Caco-2 (cell line): Measurements from ENCODE around the gene APOBEC3F. TPM values are rescaled to one million over a fixed set of nuclear protein-coding genes. Genes with fewer than 3 reads are reported as not detected.
A peak's percentile ranks its signal among the peaks of the same experiment; 100 is the strongest.
"Not testable (repeated sequence)": the region's sequence is repeated elsewhere in the genome, so short reads cannot be mapped to it uniquely, and the experiment has no call there.

Experiments
- BruUV-seq: library from RNA; stranded (reverse); fragments of 400-500 nt; replicated peaks from 2 replicates; lab custom pipeline; 2021; lab: Mats Ljungman, UMichigan
- CTCF ChIA-PET: fragments of 300-600 bp; sonication (Branson Sonifier 250); formaldehyde crosslinking; loops from one replicate; lab custom pipeline; 2022; ENCODE audit warnings: antibody characterized with exemption; lab: Charles Lee
- POLR2A ChIA-PET: fragments of 300-600 bp; sonication (Branson Sonifier 250); formaldehyde crosslinking; loops from one replicate; lab custom pipeline; 2022; ENCODE audit warnings: antibody characterized with exemption; lab: Charles Lee
- DNase-seq, 2 experiments: peaks; one replicate each; pipeline versions ENCODE4 v3.0.0 to v3.0.0-alpha.2; 2020 to 2022
- H3K27me3 ChIP-seq: replicated peaks from 2 replicates; pipeline ENCODE4 v1.6.0; 2011; ENCODE audit warnings: low read length; ENCODE audit not compliant: control insufficient read depth, insufficient read depth
- H3K36me3 ChIP-seq: 2 replicates; pipeline ENCODE4 v1.5.1; 2011; ENCODE audit warnings: low read length; ENCODE audit not compliant: control insufficient read depth, insufficient read depth
- H3K4me1 ChIP-seq: fragments of 250-450 bp; sonication (Bioruptor Pico); 2 replicates; pipeline ENCODE4 v1.5.1; 2020; ENCODE audit warnings: mild to moderate bottlenecking
- H3K4me3 ChIP-seq: 2 replicates; pipeline ENCODE4 v1.5.1; 2011; ENCODE audit warnings: low read depth, mild to moderate bottlenecking, control low read depth, low read length
- H3K9me3 ChIP-seq: fragments of 250-450 bp; sonication (Bioruptor Pico); 2 replicates; pipeline ENCODE4 v1.5.1; 2020; ENCODE audit warnings: mild to moderate bottlenecking, moderate library complexity
- H3K27ac Mint-ChIP-seq: one replicate; pipeline ENCODE4 v1.8.0; 2022; ENCODE audit warnings: mixed read lengths; ENCODE audit not compliant: unreplicated experiment
- H3K27me3 Mint-ChIP-seq: one replicate; pipeline ENCODE4 v1.8.0; 2022; ENCODE audit warnings: mixed read lengths; ENCODE audit not compliant: insufficient read depth, unreplicated experiment
- H3K36me3 Mint-ChIP-seq: one replicate; pipeline ENCODE4 v1.8.0; 2022; ENCODE audit warnings: mild to moderate bottlenecking, mixed read lengths; ENCODE audit not compliant: insufficient read depth, unreplicated experiment
- H3K4me1 Mint-ChIP-seq: one replicate; pipeline ENCODE4 v1.8.0; 2022; ENCODE audit warnings: low read depth, mixed read lengths; ENCODE audit not compliant: unreplicated experiment
- H3K4me3 Mint-ChIP-seq: one replicate; pipeline ENCODE4 v1.8.0; 2022; ENCODE audit warnings: mild to moderate bottlenecking, moderate library complexity, mixed read lengths; ENCODE audit not compliant: unreplicated experiment
- H3K9me3 Mint-ChIP-seq: one replicate; pipeline ENCODE4 v1.8.0; 2022; ENCODE audit warnings: mixed read lengths; ENCODE audit not compliant: unreplicated experiment
- CTCF ChIP-seq, 2 experiments: fragments of 200-600 bp in 1 of 2; IDR thresholded peaks; 1 replicate in 1 of 2; 2 replicates in 1 of 2; pipeline versions ENCODE4 v1.5.1 to v1.8.0; 2011 to 2022; ENCODE audit warnings: antibody characterized with exemption in 1 of 2, control low read depth in 1 of 2, inconsistent platforms in 1 of 2, low read depth in 1 of 2, low read length in 1 of 2, mild to moderate bottlenecking in 1 of 2, moderate library complexity in 1 of 2; ENCODE audit not compliant: insufficient read depth in 1 of 2, severe bottlenecking in 1 of 2, unreplicated experiment in 1 of 2
- intact Hi-C: fragments of 100-400 bp; cut with micrococcal nuclease; formaldehyde crosslinking; loops from one replicate; pipeline ENCODE4 v1.10.0; 2022; ENCODE audit not compliant: unreplicated experiment
- total RNA-seq: library from RNA; stranded (reverse); gene quantifications from 2 replicates; pipeline ENCODE4 v1.2.3, GENCODE V29; 2022

The APOBEC3F gene
- total RNA-seq, 1 experiment from 2014 or later, result 7.8 TPM

- Histone ChIP-seq H3K27me3 (no peaks in the 10 kb centered on the region), H3K4me1 (peaks cover 21% of the 10 kb centered on the region), H3K9me3 (no peaks in the 10 kb centered on the region), H3K36me3 (no peaks in the 10 kb centered on the region), H3K4me3 (no peak overlapping the region)
- no peak overlapping the region for H3K27ac Mint-ChIP-seq
- no peaks in the 10 kb centered on the region for H3K9me3 Mint-ChIP-seq
- TF ChIP-seq CTCF (IDR thresholded peaks at IDR 0.05; ENCODE audit: insufficient read depth in 1 of 2, low read depth in 1 of 2, low read length in 1 of 2, severe bottlenecking in 1 of 2, unreplicated experiment in 1 of 2), result no peak
- no peak overlapping the region for H3K4me3 Mint-ChIP-seq
- CTCF ChIA-PET, result no interaction called here
- POLR2A ChIA-PET, result no interaction called here
- no peak for DNase-seq
- BruUV-seq, result no TSS peak
- H3K36me3 Mint-ChIP-seq, result peaks cover 5% of the 10 kb centered on the region
- intact Hi-C loops, result no loop called here
- H3K4me1 Mint-ChIP-seq, result peaks cover 30% of the 10 kb centered on the region
- H3K27me3 Mint-ChIP-seq, result no peaks in the 10 kb centered on the region
These were observed 29.7 kb upstream of the APOBEC3F start for GRCh38 chr22:39010946-39011345.

- Mint-ChIP-seq H3K9me3 (no peaks in the 10 kb centered on the region), H3K27me3 (no peaks in the 10 kb centered on the region), H3K4me3 (no peak overlapping the region), H3K27ac (no peak overlapping the region), H3K36me3 (peaks cover 5% of the 10 kb centered on the region), H3K4me1 (peaks cover 30% of the 10 kb centered on the region)
- Histone ChIP-seq H3K4me3 (no peak overlapping the region), H3K9me3 (no peaks in the 10 kb centered on the region), H3K27me3 (no peaks in the 10 kb centered on the region), H3K4me1 (peaks cover 21% of the 10 kb centered on the region), H3K36me3 (no peaks in the 10 kb centered on the region)
- no TSS peak for BruUV-seq
- CTCF ChIA-PET, result no interaction called here
- intact Hi-C loops, result no loop called here
- POLR2A ChIA-PET, result no interaction called here
- no peak for TF ChIP-seq CTCF (IDR thresholded peaks at IDR 0.05; ENCODE audit: insufficient read depth in 1 of 2, low read depth in 1 of 2, low read length in 1 of 2, severe bottlenecking in 1 of 2, unreplicated experiment in 1 of 2)
- DNase-seq, result no peak
These were observed 27.8 kb upstream of the APOBEC3F start for GRCh38 chr22:39012533-39013511.

DNA sequence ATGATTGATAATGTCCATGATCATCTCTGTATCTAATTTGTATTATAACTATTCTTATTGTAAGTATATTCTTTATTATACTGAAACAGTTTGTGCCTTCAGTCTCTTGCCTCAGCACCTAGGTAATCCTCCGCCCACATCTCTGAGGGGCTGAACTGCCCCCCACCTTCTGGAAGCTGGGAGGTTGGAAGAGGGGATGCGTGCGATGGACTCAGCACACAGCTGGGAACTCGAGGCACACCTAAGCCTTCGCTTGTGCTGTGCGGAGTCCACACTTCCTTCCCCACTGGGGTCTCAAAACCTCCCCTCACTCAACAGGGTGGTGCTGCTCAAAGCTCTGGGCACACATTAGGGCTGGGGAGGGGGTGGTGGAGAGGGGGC lies 27.1 kb upstream of the APOBEC3F start:
- Mint-ChIP-seq H3K27ac (peak overlapping the region; percentile 85), H3K4me3 (peak overlapping the region; percentile 81), H3K4me1 (peaks cover 30% of the 10 kb centered on the region)
- BruUV-seq, H3K36me3 ChIP-seq, H3K27me3 Mint-ChIP-seq, H3K27me3 ChIP-seq, CTCF ChIA-PET, H3K36me3 Mint-ChIP-seq, H3K9me3 Mint-ChIP-seq, H3K4me3 ChIP-seq, intact Hi-C loops, DNase-seq, H3K9me3 ChIP-seq, POLR2A ChIA-PET: not testable (repeated sequence)
- peaks cover 21% of the 10 kb centered on the region for H3K4me1 ChIP-seq
